Hepatocyte (in vitro differentiated cells): ENCODE data around the gene PAX7. TPM values are rescaled to one million over a fixed set of nuclear protein-coding genes. Genes with fewer than 3 reads are reported as not detected.

Source experiments
- DNase-seq: peaks from one replicate; pipeline ENCODE4 v3.0.0-alpha.2; 2016; ENCODE audit warnings: low spot score
- H2AFZ ChIP-seq: fragments of 200-600 bp; sonication (generic); 2 replicates; pipeline ENCODE4 v1.6.0; 2016; ENCODE audit warnings: antibody characterized with exemption, mild to moderate bottlenecking
- H3K27ac ChIP-seq: fragments of 200-600 bp; sonication (generic); 2 replicates; pipeline ENCODE4 v1.5.1; 2016; ENCODE audit warnings: mild to moderate bottlenecking
- H3K27me3 ChIP-seq: fragments of 200-600 bp; sonication (generic); 2 replicates; pipeline ENCODE4 v1.6.1; 2016
- H3K36me3 ChIP-seq: fragments of 200-600 bp; sonication (generic); replicated peaks from 2 replicates; pipeline ENCODE4 v1.5.1; 2016; ENCODE audit warnings: low read depth; ENCODE audit not compliant: insufficient read depth
- H3K4me1 ChIP-seq: fragments of 200-600 bp; sonication (generic); 2 replicates; pipeline ENCODE4 v1.5.1; 2016; ENCODE audit warnings: mild to moderate bottlenecking, moderate library complexity; ENCODE audit not compliant: insufficient read depth
- H3K4me2 ChIP-seq: fragments of 200-600 bp; sonication (generic); 2 replicates; pipeline ENCODE4 v1.6.0; 2016
- H3K4me3 ChIP-seq: fragments of 200-600 bp; sonication (generic); 2 replicates; pipeline ENCODE4 v1.5.1; 2016; ENCODE audit warnings: mild to moderate bottlenecking
- H3K79me2 ChIP-seq: fragments of 200-600 bp; sonication (generic); 2 replicates; pipeline ENCODE4 v1.6.0; 2017; ENCODE audit warnings: mild to moderate bottlenecking
- H3K9me2 ChIP-seq: fragments of 200-600 bp; sonication (generic); replicated peaks from 2 replicates; pipeline ENCODE4 v1.6.0; 2017; ENCODE audit warnings: mild to moderate bottlenecking; ENCODE audit not compliant: insufficient read depth
- H3K9me3 ChIP-seq: fragments of 200-600 bp; sonication (generic); 2 replicates; pipeline ENCODE4 v1.5.1; 2016; ENCODE audit warnings: low read depth, mild to moderate bottlenecking
- H4K20me1 ChIP-seq: fragments of 200-600 bp; sonication (generic); 2 replicates; pipeline ENCODE4 v1.6.0; 2016; ENCODE audit warnings: mild to moderate bottlenecking; ENCODE audit not compliant: insufficient read depth, poor library complexity, severe bottlenecking
- CTCF ChIP-seq: fragments of 200-600 bp; sonication (generic); IDR thresholded peaks from 2 replicates; pipeline ENCODE4 v1.5.1; 2016; ENCODE audit warnings: antibody characterized with exemption, mild to moderate bottlenecking; ENCODE audit not compliant: poor library complexity
- EZH2 ChIP-seq: fragments of 200-600 bp; sonication (generic); IDR thresholded peaks from 2 replicates; pipeline ENCODE4 v1.6.1; 2016; ENCODE audit warnings: antibody characterized with exemption, mild to moderate bottlenecking, borderline replicate concordance
- EZH2phosphoT487 ChIP-seq: fragments of 200-600 bp; sonication (generic); IDR thresholded peaks from one replicate; pipeline ENCODE4 v1.6.1; 2018; ENCODE audit warnings: antibody characterized with exemption, mild to moderate bottlenecking, low read depth, moderate library complexity; ENCODE audit not compliant: unreplicated experiment, severe bottlenecking
- WGBS: methylation state at CpG from one replicate; pipeline ENCODE4 v1.1.6; 2016; ENCODE audit warnings: low lambda C conversion rate; ENCODE audit errors: missing lambda C conversion rate; 5-methylcytosine and 5-hydroxymethylcytosine counted together
- polyA plus RNA-seq: library from polyadenylated mRNA; unstranded; fragments of >200 nt; fragmentation: Nextera tagmentation; extraction: Ambion mirVana; gene quantifications from 2 replicates; pipeline ENCODE4 v1.2.1, GENCODE V29; 2016
- total RNA-seq: library from RNA; depleted of rRNA; stranded (reverse); fragments of >200 nt; gene quantifications from 2 replicates; pipeline ENCODE4 v1.2.3, GENCODE V29; 2014

Gene PAX7
- total and polyA plus RNA-seq, 2 experiments from 2014 or later, result not detected

- Histone ChIP-seq H3K9me2 (no peaks in the 10 kb centered on the region), H2AFZ (no peak overlapping the region), H3K4me2 (no peak overlapping the region), H3K4me1 (no peaks in the 10 kb centered on the region), H3K9me3 (no peaks in the 10 kb centered on the region), H3K27ac (no peak overlapping the region), H3K36me3 (no peaks in the 10 kb centered on the region), H3K79me2 (no peaks in the 10 kb centered on the region), H4K20me1 (no peaks in the 10 kb centered on the region), H3K4me3 (no peak overlapping the region), H3K27me3 (peaks cover 54% of the 10 kb centered on the region)
- WGBS, result 76% methylated on average over 13 of the region's 15 CpGs
- no peak for DNase-seq
- TF ChIP-seq EZH2, result no peak
- TF ChIP-seq EZH2phosphoT487, result no peak
- no peak for TF ChIP-seq CTCF
Observed at GRCh38 chr1:18727956-18728355, 97.3 kb downstream of the PAX7 start.

- H3K79me2 ChIP-seq, result no peaks in the 10 kb centered on the region
- no peak overlapping the region for H3K27ac ChIP-seq
- no peak overlapping the region for H2AFZ ChIP-seq
- H3K9me3 ChIP-seq, result no peaks in the 10 kb centered on the region
- H3K4me1 ChIP-seq, result no peaks in the 10 kb centered on the region
- TF ChIP-seq EZH2phosphoT487 (no peak), EZH2 (no peak), CTCF (no peak)
- H4K20me1 ChIP-seq, result no peaks in the 10 kb centered on the region
- peaks cover 44% of the 10 kb centered on the region for H3K27me3 ChIP-seq
- H3K4me2 ChIP-seq, result no peak overlapping the region
- H3K9me2 ChIP-seq, result no peaks in the 10 kb centered on the region
- H3K4me3 ChIP-seq, result no peak overlapping the region
- WGBS, result 56% methylated on average over 6 of the region's 8 CpGs
- no peak for DNase-seq
- no peaks in the 10 kb centered on the region for H3K36me3 ChIP-seq
Observed at GRCh38 chr1:18730321-18730720, 99.7 kb downstream of the PAX7 start.

- H2AFZ ChIP-seq, result no peak overlapping the region
- no peak for TF ChIP-seq EZH2phosphoT487
- TF ChIP-seq EZH2, result no peak
- TF ChIP-seq CTCF, result no peak
- 66% methylated on average over 6 of the region's 6 CpGs for WGBS
- H3K36me3 ChIP-seq, result no peaks in the 10 kb centered on the region
- no peak overlapping the region for H3K4me3 ChIP-seq
- no peak overlapping the region for H3K4me2 ChIP-seq
- no peak overlapping the region for H3K27ac ChIP-seq
- H3K79me2 ChIP-seq, result no peaks in the 10 kb centered on the region
- H3K9me2 ChIP-seq, result no peaks in the 10 kb centered on the region
- H3K9me3 ChIP-seq, result no peaks in the 10 kb centered on the region
- H3K27me3 ChIP-seq, result peaks cover 38% of the 10 kb centered on the region
- H3K4me1 ChIP-seq, result no peaks in the 10 kb centered on the region
- no peaks in the 10 kb centered on the region for H4K20me1 ChIP-seq
- no peak for DNase-seq
Observed at GRCh38 chr1:18731148-18731547, 100.5 kb downstream of the PAX7 start.
